Globus pallidus (tissue), 1 donor: ENCODE measurements around the gene BLCAP.
A peak's percentile ranks its signal among the peaks of the same experiment; 100 is the strongest.

Experiments used
- DNase-seq: peaks from one replicate; pipeline ENCODE4 v3.0.0-alpha.2; 2015; ENCODE audit warnings: low spot score

Gene BLCAP

DNA sequence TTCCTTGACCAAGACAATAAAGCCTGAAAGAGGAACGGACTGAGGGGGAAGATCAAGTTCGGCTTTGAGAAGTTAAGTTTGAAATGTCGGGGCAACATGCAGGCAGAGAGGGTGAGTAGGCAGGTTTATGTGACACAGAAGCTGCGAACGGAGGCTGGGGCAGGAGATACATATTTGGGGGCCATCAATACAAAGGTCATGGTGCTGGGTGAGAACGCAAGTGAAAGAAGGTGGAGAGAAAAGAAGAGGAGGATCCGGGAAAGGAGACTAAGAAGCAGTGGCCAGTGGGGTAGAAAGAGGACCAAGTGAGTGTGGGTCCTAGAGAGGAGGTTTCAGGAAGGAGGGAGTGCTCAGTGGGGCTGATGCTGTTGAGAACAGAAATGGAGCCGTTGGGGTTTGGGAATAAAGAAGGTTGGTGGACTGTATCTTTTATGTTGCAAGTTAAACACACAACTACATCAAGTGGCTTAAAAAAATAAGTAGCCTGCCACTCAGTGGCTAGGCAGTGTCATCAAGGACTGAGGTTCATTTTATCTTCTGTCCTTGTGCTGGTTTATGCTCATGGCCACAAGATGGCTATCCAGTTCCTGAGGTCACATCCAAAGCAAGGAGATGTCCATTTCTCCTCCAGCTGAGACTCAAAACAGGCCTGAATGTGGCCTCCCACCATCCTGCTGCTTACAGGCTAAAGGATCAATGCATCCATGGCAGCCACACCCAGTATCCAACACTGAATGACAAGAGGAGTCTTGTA, 1.7 kb upstream of the BLCAP start:
- no peak for DNase-seq

DNA sequence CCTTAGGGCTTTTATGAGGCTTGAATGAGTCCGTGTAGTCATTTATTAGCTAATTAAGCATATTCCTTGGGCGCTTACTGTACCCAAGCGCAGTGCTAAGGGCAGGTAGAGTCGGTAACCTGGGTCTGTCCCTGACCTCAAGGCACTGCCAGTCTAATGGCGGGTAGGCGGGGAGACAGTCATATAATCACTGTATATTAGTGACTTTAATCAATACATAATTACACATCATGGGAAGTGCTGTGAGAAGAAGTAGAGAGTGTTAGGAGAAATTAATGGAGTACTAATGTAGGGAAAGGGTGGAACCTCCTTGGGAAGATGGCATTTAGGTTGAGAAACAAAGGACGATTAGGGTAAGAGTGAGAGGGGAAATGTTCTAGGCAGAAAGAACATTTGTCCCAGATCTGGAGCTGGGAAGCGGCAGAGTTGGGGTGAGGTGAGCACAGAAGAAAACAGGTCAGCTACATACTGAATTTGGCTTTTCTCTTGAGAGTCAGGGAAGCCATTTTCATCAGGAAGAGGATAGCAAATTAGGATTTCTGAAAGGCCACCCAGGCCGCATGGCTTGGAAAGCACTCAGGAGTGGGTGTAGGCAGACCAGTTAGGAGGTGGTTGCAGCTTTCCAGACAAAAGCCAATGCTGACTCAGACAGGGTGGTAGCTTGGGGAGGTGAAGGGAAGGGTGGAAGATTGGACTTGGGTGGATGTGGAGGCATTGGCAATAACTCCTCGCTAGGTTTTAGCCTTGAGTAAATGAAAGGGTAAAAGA, 954 bp upstream of the BLCAP start:
- DNase-seq: no peak

DNA sequence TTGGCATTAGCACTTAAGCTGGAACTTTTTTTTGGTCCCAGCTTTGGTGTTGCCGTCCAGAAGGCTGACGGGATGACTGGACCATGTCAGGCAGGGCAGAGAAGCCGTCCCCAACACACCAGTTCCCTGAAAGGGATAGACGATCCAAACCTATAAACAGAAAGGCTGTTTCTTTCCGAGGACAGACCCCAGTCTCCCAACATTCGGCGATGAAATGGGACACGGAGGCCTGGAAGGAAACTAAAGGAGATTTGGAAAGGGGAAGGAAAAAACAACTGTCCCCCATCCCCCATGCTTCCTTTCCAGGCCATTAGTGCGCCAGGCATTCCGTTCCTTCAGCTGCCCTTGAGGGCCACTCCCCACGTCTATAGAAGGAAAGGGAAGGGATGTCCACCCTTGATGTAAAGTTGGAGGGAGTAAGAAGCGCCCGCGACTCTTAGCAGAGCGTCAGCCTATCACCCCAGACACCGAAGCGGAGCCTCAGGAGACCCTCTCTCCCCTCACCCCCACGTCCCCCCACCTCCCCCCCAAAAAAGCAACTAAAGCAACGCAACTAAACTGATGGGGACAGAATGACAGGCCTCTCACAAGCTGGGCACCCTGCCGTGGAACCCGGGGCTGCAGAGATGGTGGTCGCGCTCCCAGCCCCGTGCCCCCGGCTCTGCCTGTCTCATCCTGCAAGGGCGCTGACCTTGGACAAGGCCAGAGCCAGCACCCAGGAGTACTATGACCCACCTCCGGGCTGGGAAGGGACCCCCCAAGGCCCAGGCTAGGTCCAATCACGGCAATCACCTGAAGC, 638 bp downstream of the BLCAP start:
- no peak for DNase-seq

DNA sequence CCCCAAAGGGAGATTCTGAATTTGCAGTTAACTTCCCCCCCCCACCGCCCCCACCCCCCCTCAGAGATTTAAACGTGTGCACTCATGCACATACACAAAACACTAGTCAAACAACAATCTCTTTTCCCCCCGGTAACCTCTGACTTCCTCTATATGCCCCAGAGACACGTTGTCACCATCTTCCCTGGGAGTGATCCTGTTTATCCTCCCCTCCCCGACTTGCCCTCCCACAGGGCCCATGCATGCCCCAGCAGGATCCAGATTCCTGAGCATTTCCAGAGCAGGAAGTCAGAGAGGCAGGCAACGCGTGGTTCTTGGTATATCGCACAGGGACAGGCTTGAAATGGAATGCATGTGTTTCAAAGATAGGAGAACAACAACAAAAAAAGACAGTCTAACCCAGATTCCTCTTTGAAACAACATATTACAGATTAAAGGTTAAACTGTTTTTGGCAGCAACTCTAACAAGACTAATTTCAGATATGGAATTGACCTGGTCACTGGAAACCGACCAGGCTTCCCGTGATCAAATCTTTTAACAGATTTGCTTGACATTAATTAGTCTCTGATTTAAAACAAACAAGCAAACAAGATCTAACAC, 1.3 kb downstream of the BLCAP start:
- no peak for DNase-seq

DNA sequence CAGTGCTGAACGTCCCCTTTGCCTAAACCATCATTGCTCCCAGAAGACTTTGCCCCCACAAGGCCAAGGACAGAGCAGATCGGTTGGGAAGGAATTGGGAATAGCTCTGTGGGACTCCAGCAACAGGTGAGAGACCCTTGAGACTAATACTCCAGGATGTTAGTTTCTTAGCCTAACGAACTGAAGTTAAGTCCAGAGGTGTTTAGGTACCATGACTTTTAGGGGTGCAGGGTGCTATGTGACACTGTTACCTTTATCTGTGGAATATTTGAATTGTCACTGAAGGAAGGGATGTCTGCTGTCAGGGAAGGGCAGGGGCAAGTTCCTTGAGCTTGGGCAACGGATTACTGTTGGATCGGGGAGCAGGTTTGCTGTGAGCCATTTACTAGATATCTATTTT, 1.9 kb downstream of the BLCAP start:
- DNase-seq: no peak

DNA sequence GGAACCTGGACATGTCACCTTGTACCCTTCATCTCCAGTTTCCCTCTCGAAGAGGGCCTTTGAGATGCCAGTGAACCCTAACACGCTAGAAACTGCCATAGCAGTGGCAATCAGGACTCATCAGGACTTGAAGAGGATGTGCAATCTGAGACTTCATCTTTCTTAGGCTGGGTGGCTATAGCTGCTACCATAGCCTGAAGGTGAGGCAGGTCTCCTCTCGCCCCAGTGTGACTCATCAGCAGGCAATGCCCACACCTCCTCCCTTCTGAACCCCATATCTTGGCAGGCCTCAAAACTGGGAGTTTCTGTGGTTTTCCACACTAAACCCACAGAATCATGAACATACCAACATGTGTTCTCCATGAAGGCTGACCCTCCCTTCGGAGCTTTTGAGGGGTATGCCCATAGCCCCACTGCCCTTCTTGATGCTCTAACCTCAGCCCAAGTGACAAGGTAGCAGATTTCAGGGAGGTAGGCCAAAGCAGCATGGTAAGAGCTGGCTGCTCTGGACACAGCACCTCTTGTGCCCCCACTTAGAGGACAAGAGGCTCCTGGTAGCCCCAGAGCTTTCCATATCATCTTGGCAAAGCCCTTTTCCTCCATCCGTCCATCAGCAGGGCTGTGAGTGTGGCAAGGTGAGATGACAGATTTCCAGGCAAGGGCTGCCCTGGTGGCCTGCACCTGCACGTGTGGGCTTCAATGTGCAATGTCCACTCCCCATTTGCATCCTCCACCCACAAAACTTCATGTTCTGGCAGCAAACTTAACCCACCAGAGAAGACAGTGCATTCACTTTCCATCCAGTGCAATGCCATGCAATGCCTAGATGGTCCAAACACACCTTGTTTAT, 2.6 kb downstream of the BLCAP start:
- no peak for DNase-seq

DNA sequence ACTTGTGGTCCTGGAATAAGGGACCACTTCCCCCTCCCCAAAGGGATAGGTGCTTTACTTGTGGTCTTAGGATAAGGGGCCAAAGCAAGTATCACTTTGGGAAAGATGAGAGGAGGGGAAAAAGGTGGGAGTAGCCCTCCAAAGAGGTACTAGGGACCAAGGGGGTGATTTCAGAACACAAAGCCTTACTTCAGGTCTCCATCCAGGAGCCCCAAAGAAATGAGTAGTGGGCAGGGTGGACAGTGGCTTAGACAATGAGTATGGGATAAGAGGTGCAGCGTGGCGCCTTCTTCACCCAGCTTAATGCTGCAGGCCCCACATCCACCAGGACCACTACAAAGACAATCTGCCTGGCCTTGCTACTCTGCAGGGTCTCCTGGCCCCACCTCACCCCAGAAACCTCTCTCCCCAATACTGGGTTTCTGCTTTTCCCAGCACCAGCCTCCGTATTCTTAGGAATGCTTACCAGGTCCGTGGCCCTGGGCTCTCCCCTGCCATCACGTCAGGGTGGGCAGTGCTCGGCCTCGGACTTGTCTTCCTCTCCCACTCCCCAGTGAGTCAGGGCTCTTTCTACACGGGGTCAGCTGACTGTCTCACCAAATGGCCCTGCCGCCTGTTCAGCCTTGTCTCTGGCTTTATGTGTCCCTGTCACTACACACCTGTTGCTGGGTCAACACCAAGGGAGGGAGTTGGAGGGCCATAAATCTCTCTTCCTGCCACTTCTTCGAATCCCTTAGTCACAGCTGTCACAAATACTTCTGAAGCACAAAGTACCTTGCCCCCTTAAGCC, 3.6 kb downstream of the BLCAP start:
- no peak for DNase-seq

DNA sequence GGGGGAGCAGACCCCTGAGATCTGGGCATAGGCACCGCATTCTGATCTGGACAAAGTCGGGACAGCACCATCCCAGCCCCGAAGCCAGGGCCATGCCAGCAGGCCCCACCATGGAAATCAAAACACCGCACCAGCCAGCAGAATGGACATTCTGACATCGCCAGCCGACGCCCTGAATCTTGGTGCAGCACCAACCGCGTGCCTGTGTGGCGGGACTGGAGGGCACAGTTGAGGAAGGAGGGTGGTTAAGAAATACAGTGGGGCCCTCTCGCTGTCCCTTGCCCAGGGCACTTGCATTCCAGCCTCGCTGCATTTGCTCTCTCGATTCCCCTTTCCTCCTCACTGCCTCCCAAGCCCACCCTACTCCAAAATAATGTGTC, 4.7 kb downstream of the BLCAP start:
- DNase-seq: no peak

DNA sequence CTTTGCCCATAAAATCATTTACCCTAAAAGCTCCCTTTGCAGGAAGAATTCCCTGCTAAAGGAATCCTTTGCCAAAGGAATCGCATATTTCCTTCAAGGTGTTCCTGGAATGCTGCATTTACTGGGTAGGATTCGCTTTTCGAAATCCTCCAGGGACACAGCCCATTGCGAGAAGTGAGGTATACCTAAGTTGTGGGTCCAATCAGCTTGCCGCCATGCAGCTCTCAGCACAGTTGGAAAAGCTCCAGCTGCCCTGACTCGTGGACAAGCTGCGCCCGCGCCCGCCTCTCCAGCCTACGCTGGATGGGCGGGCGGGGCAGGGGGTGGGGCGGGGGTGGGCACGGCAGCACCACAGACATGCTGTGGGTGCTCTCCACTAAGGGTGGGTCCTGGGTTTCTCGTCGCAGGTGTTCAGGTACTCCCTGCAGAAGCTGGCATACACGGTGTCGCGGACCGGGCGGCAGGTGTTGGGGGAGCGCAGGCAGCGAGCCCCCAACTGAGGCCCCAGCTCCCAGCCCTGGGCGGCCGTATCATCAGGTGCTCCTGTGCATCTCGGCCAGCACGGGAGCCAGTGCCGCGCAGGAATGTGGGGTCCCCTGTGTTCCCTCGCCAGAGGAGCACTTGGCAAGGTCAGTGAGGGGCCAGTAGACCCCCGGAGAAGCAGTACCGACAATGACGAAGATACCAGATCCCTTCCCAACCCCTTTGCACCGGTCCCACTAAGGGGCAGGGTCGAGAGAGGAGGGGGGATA, 5.2 kb downstream of the BLCAP start:
- DNase-seq: no peak

DNA sequence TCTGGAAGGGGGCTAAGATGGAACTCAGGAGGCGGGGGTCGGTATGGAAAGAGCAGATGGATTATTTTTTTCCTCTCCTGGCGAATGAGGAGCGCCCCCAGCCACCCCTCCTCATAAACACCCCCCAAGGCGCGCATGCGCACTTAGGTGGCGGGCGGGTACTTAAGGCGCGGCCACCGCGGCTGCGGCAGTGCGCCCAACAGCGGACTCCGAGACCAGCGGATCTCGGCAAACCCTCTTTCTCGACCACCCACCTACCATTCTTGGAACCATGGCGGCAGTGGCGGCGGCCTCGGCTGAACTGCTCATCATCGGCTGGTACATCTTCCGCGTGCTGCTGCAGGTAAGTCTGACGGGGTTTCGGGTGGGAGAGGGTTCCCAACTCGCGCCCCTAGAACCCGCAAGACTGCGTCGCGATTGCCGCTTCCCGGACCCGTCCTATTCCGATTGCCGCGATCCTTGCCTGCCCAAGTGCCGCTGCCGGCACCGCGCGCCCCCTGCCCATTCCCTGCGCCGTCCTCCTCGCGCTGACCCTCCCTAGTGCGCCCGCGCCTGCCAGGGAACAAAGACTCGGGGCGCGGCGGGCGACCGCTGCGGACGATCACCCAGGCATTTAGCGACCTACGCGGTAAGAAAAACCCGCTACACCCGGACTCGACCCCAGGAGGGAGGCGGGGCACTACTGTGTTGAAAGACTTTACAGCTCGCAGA, 6.5 kb downstream of the BLCAP start, which contains the start of gene NNAT:
NNAT (plus strand) TSS at position 190 of the 711 bp plus-strand sequence; CDS start at position 272, 82 bp downstream.
- no peak for DNase-seq

DNA sequence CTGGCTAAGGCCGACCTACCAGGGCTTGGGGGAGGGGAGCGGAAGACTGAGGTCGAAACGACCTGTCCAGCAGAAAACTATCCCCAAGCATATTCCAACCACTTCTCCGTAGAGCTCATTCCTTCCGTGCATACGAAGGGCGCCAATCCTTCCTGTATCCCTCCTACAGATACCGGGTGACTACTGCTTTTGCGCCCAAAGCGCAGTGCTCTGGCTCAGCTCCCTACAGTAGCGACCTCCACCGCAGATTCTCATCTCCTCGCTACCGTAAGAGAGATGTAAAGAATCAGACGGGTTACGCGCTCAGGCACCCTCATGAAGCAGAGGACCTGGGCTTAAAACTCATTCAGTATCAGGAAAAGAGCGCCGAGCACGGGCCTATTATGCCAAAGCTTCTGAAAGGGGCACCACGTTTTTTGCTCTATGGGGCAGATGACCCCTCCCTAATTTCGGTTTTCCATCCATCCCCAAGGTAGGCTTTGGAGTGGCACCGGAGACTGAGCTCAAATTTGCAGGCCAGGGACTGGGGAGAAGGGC, 7.2 kb downstream of the BLCAP start:
- DNase-seq: no peak

DNA sequence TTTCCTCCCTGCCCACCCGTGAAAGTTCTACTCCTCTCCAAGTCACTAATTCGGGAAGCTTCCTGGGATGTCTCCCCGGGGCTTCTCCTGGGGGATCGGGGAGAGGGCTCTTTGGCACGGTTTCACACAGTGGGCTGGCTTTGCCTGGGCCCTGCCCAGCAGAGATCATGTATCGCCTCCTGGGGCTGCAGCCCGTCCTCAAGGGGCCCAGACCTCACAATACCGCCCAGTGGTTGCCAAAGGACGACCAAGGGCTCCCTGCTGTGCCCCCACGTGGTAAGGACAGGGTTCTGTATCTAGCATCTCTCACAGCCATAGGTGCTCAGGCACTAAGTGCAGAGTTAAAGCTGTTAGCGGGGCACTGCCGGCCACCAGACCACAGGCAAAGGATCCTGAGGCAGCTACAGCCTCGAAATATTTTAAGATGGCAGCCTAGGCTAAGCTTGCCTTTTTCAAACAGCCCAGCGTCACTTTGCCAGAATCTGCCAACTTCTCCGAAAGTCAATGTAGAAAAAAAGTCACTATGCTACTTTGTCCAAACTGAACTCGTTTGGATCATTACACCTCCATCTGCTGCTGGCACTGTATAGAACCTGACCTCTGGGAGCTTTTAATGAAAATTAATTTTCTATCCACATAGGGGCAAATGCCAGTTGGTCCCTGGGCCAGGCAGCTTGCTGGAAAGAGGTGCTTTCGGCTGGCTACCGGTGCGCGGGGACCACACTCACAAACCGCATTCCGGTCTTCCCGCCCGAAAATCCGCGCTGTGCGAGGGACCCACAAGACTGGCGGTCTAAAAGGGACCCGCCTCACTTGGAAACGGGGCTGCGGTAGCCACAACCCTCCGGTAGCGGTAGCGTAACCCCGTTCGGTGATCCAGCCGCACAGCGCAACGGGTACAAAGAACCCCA, 7.9 kb downstream of the BLCAP start:
- no peak for DNase-seq

DNA sequence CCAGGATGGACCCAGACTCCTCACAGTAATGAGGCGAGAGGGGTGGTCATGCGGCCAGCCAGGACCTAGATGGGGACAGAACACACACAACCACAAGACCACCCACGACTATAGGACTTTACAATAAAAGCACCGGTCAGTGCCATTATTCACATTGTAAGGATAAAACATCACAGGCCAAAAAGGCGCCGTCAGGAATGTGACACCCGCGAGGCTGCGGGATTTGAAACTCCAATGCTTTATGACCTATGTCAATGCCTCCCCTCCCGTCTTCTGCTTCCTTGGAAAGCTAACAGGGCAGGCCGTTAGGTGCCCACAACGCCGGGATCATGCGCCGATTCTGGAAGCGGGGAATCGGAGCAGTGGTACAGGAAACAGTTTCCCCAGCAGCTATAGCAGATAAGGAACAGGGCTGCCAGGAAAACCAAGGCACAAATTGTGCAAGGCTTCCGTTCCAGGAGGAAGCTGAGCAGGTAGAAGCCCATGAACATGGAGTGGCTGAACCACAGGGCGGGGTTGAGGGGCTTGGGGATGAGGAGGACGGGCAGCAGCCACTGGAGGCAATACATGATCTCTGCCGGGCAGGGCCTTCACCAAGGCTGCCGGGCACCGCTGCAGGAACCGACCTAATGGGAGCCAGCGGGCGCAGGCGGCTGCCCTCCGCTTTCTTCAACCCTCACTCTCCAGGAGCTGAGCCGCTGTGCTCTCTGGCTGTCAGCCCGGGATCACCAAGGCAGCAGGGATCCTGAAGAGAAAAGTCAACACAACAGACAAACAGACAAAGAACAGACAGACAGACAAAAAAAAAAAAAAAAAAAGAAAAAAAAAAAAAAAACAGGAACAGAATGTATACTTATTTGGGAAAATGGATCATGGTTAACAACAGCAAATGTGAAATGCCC, 8.8 kb downstream of the BLCAP start:
- DNase-seq: peak; percentile 42

DNA sequence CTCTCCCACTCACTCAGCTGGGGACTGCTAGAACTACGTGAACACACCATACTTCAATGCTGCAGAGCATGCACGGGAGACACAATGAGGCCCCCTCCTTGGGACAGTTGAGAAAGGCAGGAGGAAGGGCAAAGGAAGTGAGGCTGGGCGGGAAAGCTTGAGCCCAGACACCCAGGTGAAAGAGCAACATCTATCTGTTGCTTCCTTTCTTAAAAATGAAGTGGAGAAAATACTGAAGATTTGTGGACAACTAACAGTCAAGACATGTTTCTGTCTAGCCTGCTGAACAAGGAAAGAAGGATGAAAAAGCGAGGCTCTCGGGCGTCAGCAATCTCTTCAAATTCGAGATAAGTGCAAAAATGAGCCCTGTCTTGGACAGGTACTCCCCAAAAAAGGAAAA, 9.6 kb downstream of the BLCAP start:
- no peak for DNase-seq

DNA sequence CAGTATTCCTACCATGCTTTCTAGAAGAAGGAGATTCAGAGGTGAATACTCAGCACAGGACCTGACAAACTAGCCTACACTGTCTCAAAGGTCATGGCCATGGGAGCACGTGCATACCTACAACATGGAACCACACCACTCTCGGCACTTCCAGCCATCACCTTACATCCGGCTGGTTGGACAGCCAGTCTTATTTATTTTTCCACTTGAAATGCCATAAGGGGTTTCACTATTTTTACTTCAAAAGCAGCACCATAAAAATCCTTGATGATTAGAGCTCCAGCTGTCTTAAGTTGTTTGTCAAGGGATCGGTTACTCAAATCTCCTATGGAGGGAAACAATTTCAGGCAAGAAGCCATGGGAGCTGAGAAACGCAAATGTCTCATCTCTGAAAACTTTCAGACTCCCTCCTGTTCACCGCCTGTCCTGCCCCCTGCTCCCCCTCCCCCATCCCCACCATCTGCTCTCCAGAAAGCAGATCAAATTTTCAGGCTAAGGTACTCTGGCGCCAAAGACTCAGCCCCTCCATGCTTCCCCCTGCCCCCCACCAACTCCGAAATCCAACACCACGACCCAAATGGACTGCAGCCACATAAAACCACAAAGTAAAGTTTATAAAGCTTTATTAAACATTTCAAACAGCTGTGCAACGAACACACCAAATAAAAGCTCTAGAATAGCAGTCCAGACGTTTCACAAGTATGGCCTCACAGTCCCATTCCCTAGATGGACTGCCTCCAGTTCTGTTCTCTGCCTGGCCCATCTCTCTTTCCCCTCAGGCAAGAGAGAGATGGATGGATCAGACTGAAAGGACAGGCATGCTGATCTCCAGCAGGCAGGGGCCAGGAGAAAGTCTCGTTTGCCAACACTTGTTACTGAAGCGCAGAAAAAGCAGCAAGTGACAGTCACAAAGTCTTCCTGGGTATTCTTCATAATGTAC, 10.6 kb downstream of the BLCAP start:
- no peak for DNase-seq

DNA sequence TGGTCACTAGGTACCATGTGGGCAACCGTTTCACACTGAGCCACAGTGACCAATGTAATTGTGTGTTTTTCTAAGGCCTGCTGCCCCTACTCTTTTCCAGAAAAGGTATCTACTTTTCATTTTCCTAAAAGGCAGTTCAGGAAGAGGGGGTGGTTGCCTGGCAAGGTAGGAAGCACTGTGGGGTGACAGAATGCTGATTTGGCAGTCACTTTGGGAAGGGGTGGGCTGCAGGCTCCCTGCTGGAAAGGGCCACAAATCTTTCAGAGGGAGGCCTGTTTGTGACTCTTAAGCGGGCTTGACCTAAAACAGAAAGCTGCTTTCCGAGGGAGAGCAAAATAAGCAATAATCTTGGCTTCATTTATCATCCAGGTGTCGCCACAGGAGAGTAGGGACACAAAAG, 11.8 kb downstream of the BLCAP start:
- DNase-seq: no peak
